Muscle of leg (tissue), 11 donors: ENCODE measurements around the gene LPP. TPM values are rescaled to one million over a fixed set of nuclear protein-coding genes. Genes with fewer than 3 reads are reported as not detected.

ENCODE experiments used
- DNase-seq: peaks from one replicate; pipeline ENCODE4 v3.0.0; 2013
- H3K27ac ChIP-seq: one replicate; pipeline ENCODE4 v1.5.1; 2013; ENCODE audit warnings: mild to moderate bottlenecking, low read length, control low read depth
- H3K27me3 ChIP-seq: one replicate; pipeline ENCODE4 v1.6.1; 2013; ENCODE audit warnings: low read length; ENCODE audit not compliant: control insufficient read depth, insufficient read depth
- H3K36me3 ChIP-seq: one replicate; pipeline ENCODE4 v1.6.1; 2013; ENCODE audit warnings: low read length; ENCODE audit not compliant: control insufficient read depth, insufficient read depth
- H3K4me1 ChIP-seq: one replicate; pipeline ENCODE4 v1.6.1; 2013; ENCODE audit warnings: low read length; ENCODE audit not compliant: control insufficient read depth, insufficient read depth
- H3K4me3 ChIP-seq: one replicate; pipeline ENCODE4 v1.5.1; 2013; ENCODE audit warnings: low read length, control low read depth
- H3K9me3 ChIP-seq: replicated peaks from 2 replicates; pipeline ENCODE4 v1.6.1; 2013; ENCODE audit warnings: low read depth, low read length; ENCODE audit not compliant: control insufficient read depth
- WGBS: methylation state at CpG from one replicate; pipeline ENCODE4 v1.1.5; 2013; ENCODE audit warnings: missing lambda C conversion rate; ENCODE audit not compliant: insufficient coverage; 5-methylcytosine and 5-hydroxymethylcytosine counted together
- polyA plus RNA-seq, 8 donors: library from polyadenylated mRNA; unstranded; fragments of 120-200 nt; gene quantifications; one replicate each; pipeline versions ENCODE4 v1.2.1 to v1.2.3, GENCODE V29; 2013; ENCODE audit warnings: inconsistent platforms in 1 of 8, low replicate concordance in 1 of 8; ENCODE audit not compliant: insufficient read length in 8 of 8, insufficient read depth in 1 of 8
- total RNA-seq: library from RNA; stranded (reverse); fragments of 120-200 nt; gene quantifications from one replicate; pipeline ENCODE4 v1.2.4, GENCODE V29; 2013

Gene LPP
- total and polyA plus RNA-seq, 9 donors: 8.9 to 24.3 (median 13.5) TPM

GRCh38 chr3:188508454-188508853 lies 354.5 kb downstream of the LPP start:
- Histone ChIP-seq H3K4me3 (no peak overlapping the region), H3K9me3 (peaks cover 5% of the 10 kb centered on the region), H3K4me1 (peaks cover 3% of the 10 kb centered on the region), H3K27me3 (no peaks in the 10 kb centered on the region), H3K36me3 (no peaks in the 10 kb centered on the region), H3K27ac (no peak overlapping the region)
- no peak for DNase-seq
- 95% methylated on average over 2 of the region's 6 CpGs for WGBS

- no peak overlapping the region for H3K27ac ChIP-seq
- no peaks in the 10 kb centered on the region for H3K36me3 ChIP-seq
- no peak for DNase-seq
- H3K9me3 ChIP-seq: no peaks in the 10 kb centered on the region
- peaks cover 3% of the 10 kb centered on the region for H3K4me1 ChIP-seq
- no peak overlapping the region for H3K4me3 ChIP-seq
- H3K27me3 ChIP-seq: no peaks in the 10 kb centered on the region
- no CpG with 5 or more reads among the region's 3 CpGs for WGBS
These were observed 355.4 kb downstream of the LPP start for GRCh38 chr3:188509316-188509715.

GRCh38 chr3:188510366-188510765 lies 356.4 kb downstream of the LPP start:
- Histone ChIP-seq H3K4me3 (no peak overlapping the region), H3K27me3 (no peaks in the 10 kb centered on the region), H3K9me3 (no peaks in the 10 kb centered on the region), H3K36me3 (no peaks in the 10 kb centered on the region), H3K4me1 (peaks cover 3% of the 10 kb centered on the region), H3K27ac (no peak overlapping the region)
- no CpG with 5 or more reads among the region's 3 CpGs for whole genome bisulfite sequencing
- DNase-seq: peak; percentile 31

GRCh38 chr3:188513662-188514328 lies 359.8 kb downstream of the LPP start:
- 88% methylated on average over 4 of the region's 7 CpGs for WGBS
- no peak overlapping the region for H3K27ac ChIP-seq
- H3K27me3 ChIP-seq: no peaks in the 10 kb centered on the region
- no peaks in the 10 kb centered on the region for H3K9me3 ChIP-seq
- DNase-seq: no peak
- H3K4me3 ChIP-seq: no peak overlapping the region
- no peaks in the 10 kb centered on the region for H3K36me3 ChIP-seq
- H3K4me1 ChIP-seq: no peaks in the 10 kb centered on the region

- Histone ChIP-seq H3K4me3 (no peak overlapping the region), H3K9me3 (no peaks in the 10 kb centered on the region), H3K36me3 (no peaks in the 10 kb centered on the region), H3K4me1 (no peaks in the 10 kb centered on the region), H3K27me3 (no peaks in the 10 kb centered on the region), H3K27ac (no peak overlapping the region)
- DNase-seq: no peak
- WGBS: no CpG with 5 or more reads among the region's 2 CpGs
These were observed 362.6 kb downstream of the LPP start for GRCh38 chr3:188516515-188516914.

GRCh38 chr3:188518416-188518815 lies 364.5 kb downstream of the LPP start:
- H3K36me3 ChIP-seq: no peaks in the 10 kb centered on the region
- no peaks in the 10 kb centered on the region for H3K9me3 ChIP-seq
- H3K27ac ChIP-seq: no peak overlapping the region
- DNase-seq: no peak
- no peak overlapping the region for H3K4me3 ChIP-seq
- WGBS: no CpG with 5 or more reads among the region's 2 CpGs
- H3K4me1 ChIP-seq: no peaks in the 10 kb centered on the region
- no peaks in the 10 kb centered on the region for H3K27me3 ChIP-seq

- H3K27ac ChIP-seq: no peak overlapping the region
- H3K4me3 ChIP-seq: no peak overlapping the region
- H3K4me1 ChIP-seq: no peaks in the 10 kb centered on the region
- WGBS: no CpG with 5 or more reads among the region's 6 CpGs
- H3K36me3 ChIP-seq: peaks cover under 1% of the 10 kb centered on the region
- H3K9me3 ChIP-seq: no peaks in the 10 kb centered on the region
- H3K27me3 ChIP-seq: no peaks in the 10 kb centered on the region
- DNase-seq: no peak
These were observed 365.0 kb downstream of the LPP start for GRCh38 chr3:188518835-188519452.

GRCh38 chr3:188520466-188520865 lies 366.5 kb downstream of the LPP start:
- Histone ChIP-seq H3K4me3 (no peak overlapping the region), H3K9me3 (no peaks in the 10 kb centered on the region), H3K36me3 (peaks cover 3% of the 10 kb centered on the region), H3K27me3 (no peaks in the 10 kb centered on the region), H3K27ac (no peak overlapping the region), H3K4me1 (no peaks in the 10 kb centered on the region)
- no CpG with 5 or more reads among the region's 4 CpGs for WGBS
- DNase-seq: no peak

GRCh38 chr3:188522115-188522514 lies 368.2 kb downstream of the LPP start:
- no peak overlapping the region for H3K4me3 ChIP-seq
- H3K4me1 ChIP-seq: no peaks in the 10 kb centered on the region
- peaks cover 9% of the 10 kb centered on the region for H3K36me3 ChIP-seq
- no peaks in the 10 kb centered on the region for H3K9me3 ChIP-seq
- WGBS: 60% methylated on average over 1 of the region's 3 CpGs
- DNase-seq: no peak
- H3K27me3 ChIP-seq: no peaks in the 10 kb centered on the region
- no peak overlapping the region for H3K27ac ChIP-seq

GRCh38 chr3:188523291-188523690 lies 369.3 kb downstream of the LPP start:
- no peaks in the 10 kb centered on the region for H3K4me1 ChIP-seq
- H3K9me3 ChIP-seq: no peaks in the 10 kb centered on the region
- 80% methylated on average over 1 of the region's 5 CpGs for WGBS
- DNase-seq: no peak
- H3K36me3 ChIP-seq: peaks cover 9% of the 10 kb centered on the region
- H3K4me3 ChIP-seq: no peak overlapping the region
- H3K27ac ChIP-seq: no peak overlapping the region
- H3K27me3 ChIP-seq: no peaks in the 10 kb centered on the region
